GM10847 (cell line): ENCODE data around the gene LRRN4CL.

Experiments
- POLR2A ChIP-seq: IDR thresholded peaks from 2 replicates; pipeline ENCODE4 v1.6.1; 2011; ENCODE audit not compliant: insufficient read length; ENCODE audit errors: extremely low read depth

LRRN4CL gene

DNA sequence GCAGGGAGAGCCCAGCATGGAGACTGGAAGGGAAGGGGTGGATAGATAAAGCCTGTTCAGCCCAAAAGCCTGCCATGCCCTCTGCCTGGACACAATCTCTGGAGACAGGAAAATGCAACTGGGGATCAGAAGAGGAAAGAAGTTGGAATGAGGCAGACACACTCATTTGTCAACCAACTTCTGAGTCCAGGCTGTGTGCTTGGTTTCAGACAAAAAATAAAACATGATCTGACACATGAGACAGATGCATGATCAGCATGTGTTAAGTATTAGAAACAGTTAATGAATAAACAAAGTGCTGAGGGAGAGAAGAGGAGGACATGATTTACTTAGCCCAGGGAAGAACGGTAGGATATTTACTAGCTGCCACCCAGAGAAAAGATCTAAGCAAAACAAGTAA, 839 bp downstream of the LRRN4CL start:
- no peak for TF ChIP-seq POLR2A

DNA sequence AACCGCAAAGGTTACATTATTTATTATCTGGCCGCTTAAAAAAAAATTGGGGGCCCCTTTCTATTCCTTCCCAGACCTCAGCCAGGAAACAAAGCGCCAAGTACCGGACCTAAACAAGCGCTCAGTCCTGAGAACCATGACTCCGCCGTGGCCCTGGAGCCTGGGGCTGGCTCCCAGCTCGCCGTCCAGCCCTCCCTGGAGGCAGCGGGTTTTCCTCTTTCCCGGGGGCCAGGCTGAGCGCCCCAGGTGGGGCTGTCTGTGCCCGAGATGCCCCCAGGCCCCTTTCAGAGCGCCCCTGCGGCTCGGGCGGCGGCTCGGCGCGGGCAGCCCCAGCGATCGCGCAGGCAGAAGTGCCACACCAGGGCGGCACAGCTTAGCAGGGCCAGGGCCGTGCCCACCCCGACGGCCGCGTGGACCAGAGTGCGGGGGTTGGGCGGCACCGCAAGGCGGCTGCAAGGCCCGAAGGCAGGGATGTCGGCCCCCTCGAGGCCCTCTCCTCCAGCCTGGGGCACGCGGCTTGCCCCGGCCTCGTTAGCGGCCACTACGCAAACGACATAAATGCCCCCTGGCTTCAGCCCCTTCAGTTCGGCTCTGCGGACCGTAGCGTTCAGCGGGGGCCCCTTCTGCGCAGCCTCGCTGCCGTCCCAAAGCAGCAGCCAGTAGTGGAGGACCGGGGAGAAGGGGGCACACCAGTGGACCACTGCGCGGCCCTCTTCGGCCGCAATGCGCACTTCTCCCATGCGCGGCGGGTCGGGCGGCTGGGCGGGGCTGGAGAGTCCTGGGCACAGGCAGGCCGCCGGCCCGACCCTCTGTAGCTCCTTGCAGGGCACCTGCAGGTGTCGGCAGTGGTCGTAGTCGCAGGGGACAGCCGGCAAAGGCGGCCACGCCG, 1.6 kb downstream of the LRRN4CL start:
- TF ChIP-seq POLR2A = no peak

DNA sequence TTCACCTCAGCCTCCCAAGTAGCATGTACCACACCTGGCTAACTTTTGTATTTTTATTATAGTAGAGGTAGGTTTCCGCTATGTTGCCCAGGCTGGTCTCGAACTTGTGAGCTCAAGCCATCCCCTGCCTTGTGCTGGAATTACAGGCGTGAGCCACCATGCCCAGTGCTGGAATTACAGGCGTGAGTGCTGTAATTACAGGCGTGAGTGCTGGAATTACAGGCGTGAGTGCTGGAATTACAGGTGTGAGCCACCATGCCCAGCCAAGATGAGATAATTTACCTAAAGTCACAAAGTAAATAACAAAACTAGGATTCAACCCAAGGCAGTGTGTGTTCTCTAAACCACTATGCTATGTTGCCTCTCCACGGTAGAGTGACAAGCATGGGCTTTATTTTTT, 6.8 kb downstream of the LRRN4CL start:
- no peak for TF ChIP-seq POLR2A

DNA sequence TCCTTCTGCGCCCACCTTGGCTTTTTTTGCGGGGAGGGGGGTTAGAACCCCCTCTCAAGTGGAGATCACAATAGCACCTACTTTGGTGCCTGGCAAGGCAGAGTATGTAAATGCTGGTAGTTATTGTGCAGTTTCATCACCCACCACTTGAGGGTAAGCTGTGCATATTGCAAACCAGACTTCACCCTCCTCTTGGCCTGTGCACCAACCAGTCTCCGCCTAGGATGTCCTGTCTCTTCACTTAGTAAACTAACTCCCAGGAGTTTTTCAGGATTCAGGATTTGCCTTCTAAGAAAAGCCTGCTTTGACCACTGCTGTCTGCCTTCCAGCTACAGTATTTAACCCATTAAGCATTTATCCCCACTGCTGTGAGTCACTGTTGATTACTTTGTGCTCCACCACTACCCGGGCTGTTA, 8.5 kb downstream of the LRRN4CL start:
- no peak for TF ChIP-seq POLR2A

DNA sequence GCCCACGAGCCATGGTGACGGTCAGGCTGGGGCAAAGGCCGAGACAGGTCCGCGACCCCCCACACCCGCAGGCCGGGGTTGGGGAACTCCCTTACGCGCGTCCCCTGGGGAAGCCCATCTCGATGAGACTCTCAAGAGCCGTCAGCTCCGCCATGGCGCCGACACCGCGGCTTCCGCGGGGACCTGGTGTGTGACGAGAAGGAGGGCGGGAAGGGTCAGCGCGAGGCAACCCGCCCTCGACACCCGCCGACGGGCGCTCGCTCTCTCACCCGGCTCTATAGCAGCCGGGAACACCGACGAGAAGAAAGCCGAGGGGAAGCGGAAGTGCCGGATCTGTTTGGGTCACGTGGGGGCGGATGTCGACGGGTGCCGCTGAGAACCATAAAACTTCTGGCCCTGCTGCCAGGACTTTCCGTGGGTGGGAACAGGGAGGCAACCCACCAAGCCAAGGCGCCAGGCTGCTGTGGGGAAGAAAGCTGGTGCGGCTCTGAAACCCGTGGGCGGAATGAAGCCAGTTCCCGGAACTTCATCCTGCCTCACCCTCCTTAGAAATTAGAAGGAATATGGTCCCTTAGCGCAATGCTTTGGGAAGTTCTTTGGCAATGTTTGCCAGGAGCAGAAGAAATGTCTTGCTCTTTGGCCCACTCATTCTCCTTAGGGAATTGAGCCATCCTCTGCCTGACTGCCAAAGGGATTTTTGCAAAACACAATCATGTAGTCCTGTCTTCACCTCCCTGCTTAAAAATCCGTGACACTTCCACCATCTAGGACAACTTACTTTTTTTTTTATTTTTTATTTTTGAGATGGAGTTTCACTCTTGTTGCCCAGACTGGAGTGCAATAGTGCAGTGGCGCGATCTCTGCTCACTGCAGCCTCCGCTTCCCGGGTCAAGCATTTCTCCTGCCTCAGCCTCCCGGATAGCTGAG, 10.3 kb downstream of the LRRN4CL start, which contains the start of gene UBXN1:
TSS of gene UBXN1 (minus strand) at position 304 of the 927 bp plus-strand sequence. CDS start at position 154, 150 bp downstream.
- TF ChIP-seq POLR2A = peak; percentile 77

DNA sequence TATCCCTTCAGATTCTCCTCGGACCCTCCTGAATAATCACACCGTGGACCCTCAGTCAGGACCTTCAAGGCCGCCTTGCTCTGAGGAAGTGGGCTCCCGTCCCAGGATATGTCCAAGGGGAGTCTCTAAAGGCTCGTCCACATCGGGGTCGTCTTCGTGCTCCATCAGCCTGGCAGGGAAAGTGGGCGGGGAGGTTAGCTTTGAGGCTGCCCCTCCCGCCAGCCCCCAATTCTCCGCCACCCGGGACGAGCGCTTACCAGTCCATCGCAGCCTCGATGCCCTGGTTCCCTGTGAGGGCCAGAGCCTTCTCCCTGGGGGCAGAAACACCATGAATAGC, 10.9 kb downstream of the LRRN4CL start:
- no peak for TF ChIP-seq POLR2A

DNA sequence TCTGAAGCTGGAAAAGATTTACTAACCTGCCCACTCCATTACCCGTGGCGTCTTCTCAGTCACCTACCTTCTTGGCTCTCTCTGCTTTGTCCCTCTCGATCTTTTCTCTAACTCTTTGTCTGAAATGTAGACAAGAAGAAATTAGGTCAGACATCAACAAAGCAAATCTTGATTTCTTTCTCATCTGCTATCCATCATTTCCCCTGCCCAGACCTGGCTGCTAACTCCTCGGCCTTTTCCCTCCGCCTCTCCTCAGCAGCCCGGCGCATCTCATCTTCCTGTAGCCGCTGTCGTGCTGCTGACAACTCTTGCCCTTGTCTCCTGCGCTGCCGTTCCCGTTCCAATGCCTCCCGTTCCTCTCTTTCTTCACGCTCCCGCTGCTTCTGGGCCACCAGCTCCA, 11.6 kb downstream of the LRRN4CL start:
- no peak for TF ChIP-seq POLR2A

DNA sequence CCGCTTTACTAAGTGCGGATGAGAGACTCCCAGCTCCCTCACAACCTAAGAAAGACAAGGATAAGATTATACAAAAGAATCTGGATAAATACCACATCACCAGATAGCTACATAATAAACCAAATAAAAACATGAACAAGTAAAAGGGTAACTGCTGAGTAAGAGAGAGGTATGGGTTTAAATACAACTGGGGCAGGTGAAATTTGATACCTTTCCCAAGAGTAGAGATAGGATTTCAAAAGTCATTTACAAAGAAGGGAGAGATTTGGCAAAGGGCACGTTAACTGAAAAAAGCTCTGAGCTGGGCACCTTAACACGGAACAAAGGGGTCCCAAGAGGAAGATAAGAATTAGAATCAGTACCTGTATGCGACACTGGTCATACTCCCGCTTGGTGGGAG, 12.2 kb downstream of the LRRN4CL start:
- no peak for TF ChIP-seq POLR2A

DNA sequence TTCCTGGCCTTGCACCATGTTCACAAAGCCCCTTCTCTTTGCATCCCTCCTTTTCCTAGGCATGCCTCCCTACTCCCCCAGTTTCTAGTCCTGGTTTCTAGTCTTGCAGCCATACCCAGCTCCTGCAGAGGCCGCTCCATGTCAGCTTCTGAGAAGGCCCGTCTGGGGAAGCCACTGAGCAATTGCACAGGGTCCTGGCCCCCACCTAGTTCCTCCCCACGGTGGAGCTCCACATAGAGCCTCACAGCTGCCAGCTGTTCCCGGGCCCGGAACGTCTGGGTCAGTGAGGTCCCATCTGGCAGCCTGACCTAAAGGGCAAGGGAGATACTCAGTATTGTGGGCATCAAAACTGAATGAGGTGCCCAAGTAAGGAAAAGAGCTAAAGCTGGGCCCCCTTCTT, 12.6 kb downstream of the LRRN4CL start:
- TF ChIP-seq POLR2A = no peak

DNA sequence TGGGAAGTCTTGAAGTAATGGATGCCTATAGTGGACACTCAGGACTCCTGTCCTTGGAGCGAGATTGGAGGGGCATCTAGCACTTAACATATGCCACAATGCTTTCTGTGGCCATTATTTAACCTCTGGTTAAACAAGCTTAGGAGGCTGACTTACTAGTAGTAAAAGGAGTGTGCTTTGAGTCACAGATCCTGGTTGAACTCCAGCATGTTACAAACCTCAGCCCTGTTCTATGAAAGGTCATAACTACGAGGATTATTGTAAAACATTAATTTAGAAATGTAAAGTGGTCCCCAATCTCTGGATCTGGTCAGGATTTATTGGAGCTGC, 16.2 kb downstream of the LRRN4CL start:
- TF ChIP-seq POLR2A = no peak

DNA sequence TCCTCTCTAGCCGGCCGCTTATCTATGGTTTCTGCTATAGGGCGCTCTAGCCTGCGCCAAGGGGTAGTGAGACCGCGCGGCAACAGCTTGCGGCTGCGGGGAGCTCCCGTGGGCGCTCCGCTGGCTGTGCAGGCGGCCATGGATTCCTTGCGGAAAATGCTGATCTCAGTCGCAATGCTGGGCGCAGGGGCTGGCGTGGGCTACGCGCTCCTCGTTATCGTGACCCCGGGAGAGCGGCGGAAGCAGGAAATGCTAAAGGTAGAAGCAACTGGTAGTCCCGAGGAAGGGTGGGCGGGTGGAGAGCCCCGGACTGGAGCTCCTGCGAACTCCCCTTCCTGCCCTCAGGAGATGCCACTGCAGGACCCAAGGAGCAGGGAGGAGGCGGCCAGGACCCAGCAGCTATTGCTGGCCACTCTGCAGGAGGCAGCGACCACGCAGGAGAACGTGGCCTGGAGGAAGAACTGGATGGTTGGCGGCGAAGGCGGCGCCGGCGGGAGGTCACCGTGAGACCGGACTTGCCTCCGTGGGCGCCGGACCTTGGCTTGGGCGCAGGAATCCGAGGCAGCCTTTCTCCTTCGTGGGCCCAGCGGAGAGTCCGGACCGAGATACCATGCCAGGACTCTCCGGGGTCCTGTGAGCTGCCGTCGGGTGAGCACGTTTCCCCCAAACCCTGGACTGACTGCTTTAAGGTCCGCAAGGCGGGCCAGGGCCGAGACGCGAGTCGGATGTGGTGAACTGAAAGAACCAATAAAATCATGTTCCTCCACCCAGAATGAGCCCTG, 17.5 kb downstream of the LRRN4CL start, which contains the start of the genes LBHD1 and UQCC3:
TSS of gene LBHD1 (minus strand) at position 660 of the 782 bp plus-strand sequence. CDS start 2,236 bp downstream, outside the sequence.
TSS of gene UQCC3 (plus strand) at position 66 of the 782 bp plus-strand sequence. CDS start at position 139, 73 bp downstream.
- TF ChIP-seq POLR2A = peak; percentile 71

DNA sequence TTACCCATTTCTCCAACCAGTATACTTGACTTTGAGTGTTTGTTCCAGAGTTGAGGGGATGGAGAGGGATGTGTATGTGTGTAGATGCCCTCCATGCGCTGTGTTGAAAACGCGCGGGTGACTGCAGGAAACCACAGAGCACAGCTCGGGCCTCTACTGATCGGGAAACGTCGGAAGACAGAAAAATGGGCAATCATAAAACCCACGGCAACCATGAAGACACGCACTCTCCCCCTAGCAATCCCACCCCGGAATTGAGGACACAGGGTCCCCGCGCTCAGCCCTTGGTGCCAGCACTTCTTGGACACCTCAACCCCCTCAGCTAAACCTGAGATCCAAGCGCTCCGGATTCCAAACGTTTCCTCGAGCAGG, 18.1 kb downstream of the LRRN4CL start:
- no peak for TF ChIP-seq POLR2A

DNA sequence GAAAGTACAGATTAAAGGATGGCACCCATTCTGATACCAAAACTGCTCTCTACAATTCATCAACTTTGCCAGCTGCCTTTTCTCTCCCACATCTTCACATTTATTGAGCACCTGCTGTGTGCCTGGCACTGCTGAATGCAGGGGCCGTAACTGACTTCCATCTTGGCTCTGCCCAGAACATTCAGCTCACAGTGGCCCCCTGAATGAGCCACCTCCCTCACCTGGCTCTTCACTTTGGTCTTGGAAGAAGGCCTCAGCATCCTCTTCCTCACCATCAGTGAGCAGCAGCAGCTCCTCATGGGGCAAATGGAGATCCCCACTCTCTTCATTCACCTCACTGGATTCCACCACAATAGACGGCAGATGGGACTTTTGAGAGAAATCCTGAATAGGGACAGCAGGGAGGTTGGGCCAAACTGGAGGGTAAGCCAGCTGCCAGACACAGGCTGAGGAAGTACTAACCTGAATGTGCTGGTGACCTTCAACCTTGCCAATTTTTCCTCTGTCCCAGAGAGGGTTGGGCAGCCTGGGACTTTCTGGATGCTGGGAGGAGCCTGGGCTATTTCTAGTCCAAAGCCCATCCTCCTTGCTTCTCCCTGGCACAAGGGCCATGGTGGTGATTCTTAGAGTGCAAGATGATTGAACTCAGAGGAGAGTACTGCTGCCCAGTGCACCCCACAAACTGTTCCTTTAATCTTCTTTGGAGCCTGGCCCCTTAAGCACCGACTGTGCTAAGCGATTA, 19.7 kb downstream of the LRRN4CL start:
- TF ChIP-seq POLR2A = no peak

DNA sequence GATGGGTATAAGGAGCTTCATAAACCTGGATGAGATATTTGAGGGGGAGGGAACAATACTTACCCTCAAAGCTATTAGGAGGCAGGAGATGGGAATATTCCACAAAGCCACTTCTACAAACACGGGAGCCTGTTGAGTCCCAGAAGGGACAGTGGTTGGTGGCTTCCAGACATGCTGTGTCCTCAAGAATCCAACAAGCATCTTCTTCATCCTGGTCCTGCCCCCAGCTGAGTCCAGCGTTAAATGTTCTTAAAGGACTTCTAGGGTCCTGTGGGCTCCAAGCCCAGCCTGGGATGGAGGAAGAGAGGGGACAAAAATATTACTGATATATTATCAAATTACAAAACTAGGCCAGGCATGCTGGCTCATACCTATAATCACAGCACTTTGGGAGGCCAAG, 21.9 kb downstream of the LRRN4CL start:
- TF ChIP-seq POLR2A = no peak
